Adrenal gland (tissue), 5 donors: Measurements from ENCODE around the gene FBXO46.

Experiments
- POLR2A ChIP-seq, 2 donors: fragments of 450-650 bp; IDR thresholded peaks; one replicate each; pipeline ENCODE4 v1.6.1; 2017; ENCODE audit warnings: antibody characterized with exemption in 2 of 2, mild to moderate bottlenecking in 2 of 2, moderate library complexity in 1 of 2
- TF ChIP-seq, protein P1 (sequence below), 6 experiments: fragments of 450-650 bp in 4 of 6; fragments of 200-600 bp in 2 of 6; sonication (generic) in 1 of 6; IDR thresholded peaks; 1 replicate in 5 of 6; 2 replicates in 1 of 6; pipeline versions ENCODE4 v1.5.1 to v1.8.0; 2016 to 2021; ENCODE audit warnings: antibody characterized with exemption in 6 of 6, mild to moderate bottlenecking in 2 of 6, moderate library complexity in 1 of 6
- donor health status: DM: no; HTN: no; CAD: no.

- TF ChIP-seq, protein P1, sequence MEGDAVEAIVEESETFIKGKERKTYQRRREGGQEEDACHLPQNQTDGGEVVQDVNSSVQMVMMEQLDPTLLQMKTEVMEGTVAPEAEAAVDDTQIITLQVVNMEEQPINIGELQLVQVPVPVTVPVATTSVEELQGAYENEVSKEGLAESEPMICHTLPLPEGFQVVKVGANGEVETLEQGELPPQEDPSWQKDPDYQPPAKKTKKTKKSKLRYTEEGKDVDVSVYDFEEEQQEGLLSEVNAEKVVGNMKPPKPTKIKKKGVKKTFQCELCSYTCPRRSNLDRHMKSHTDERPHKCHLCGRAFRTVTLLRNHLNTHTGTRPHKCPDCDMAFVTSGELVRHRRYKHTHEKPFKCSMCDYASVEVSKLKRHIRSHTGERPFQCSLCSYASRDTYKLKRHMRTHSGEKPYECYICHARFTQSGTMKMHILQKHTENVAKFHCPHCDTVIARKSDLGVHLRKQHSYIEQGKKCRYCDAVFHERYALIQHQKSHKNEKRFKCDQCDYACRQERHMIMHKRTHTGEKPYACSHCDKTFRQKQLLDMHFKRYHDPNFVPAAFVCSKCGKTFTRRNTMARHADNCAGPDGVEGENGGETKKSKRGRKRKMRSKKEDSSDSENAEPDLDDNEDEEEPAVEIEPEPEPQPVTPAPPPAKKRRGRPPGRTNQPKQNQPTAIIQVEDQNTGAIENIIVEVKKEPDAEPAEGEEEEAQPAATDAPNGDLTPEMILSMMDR (IDR thresholded peaks at IDR 0.05): no peak
- no peak for TF ChIP-seq POLR2A (IDR thresholded peaks at IDR 0.05)
Observed at GRCh38 chr19:45766869-45767346, 36.2 kb upstream of the FBXO46 start.
